HG03175 (cell line): ENCODE data around the gene SPPL3.
"Not testable (repeated sequence)": the region's sequence is repeated elsewhere in the genome, so short reads cannot be mapped to it uniquely, and the experiment has no call there.

Experiments
- ATAC-seq: cut with Tn5 transposase; IDR thresholded peaks from one replicate; pipeline ENCODE4 v1.9.1; 2021; ENCODE audit warnings: mild to moderate bottlenecking, moderate library complexity; ENCODE audit not compliant: unreplicated experiment

SPPL3 gene

GRCh38 chr12:120845696-120846095 is 58.5 kb downstream of the SPPL3 start:
- no peak for ATAC-seq

- no peak for ATAC-seq
These were observed 59.2 kb downstream of the SPPL3 start for GRCh38 chr12:120844768-120845449.

- no peak for ATAC-seq
These were observed 59.9 kb downstream of the SPPL3 start for GRCh38 chr12:120844297-120844696.

DNA sequence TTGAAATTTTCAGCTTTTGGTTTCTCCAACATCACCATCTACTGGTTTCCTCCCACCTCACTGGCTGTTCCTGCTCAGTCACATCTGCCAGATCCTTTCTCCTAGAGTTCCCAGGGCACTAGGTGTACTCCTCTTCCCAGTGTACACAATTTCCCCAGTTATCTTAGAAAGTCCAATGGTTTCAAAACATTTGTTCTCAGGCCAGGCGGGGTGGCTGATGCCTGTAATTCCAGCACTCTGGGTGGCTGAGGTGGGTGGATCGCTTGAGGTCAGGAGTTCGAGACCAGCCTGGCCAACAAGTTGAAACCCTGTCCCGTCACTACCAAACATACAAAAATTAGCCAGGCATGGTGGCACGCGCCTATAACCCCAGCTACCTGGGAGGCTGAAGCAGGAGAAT is 60.7 kb downstream of the SPPL3 start:
- no peak for ATAC-seq

GRCh38 chr12:120842595-120842994 is 61.6 kb downstream of the SPPL3 start:
- no peak for ATAC-seq

DNA sequence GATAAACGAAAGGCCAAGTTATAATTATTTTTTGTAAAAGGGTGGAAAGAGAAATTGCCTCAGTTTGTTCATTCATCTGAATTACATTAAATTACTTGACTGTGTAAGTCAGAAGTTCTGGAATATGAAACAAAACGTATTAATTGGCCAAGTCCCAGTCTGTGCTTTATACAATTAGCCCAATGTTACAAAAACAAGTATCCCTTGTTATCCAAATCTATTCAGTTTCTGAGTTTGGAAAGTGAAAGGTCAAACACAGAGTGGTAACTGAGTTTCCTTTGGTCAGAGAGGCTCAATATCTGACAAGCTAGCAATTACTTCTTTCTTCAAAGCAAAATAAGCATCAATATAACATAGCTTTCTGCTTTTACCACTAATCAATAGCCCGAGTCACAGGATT is 62.6 kb downstream of the SPPL3 start:
- ATAC-seq: no peak

DNA sequence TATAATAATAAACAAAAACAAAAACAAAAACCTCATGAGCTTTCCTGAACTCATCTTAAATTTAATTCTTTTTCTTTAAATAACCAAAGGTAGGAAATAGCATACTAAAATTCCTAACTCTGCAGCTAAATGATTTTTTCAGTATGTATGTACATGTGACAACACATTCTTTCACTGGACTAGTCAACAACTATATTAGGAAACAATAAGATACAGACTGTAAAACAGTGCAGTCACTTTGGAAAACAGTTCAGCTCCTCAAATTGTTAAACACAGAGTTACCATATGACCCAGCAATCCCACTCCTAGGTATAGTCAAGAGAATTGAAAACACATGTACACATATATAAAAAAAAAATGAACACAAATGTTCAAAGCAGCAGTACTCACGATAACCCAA is 64.7 kb downstream of the SPPL3 start:
- ATAC-seq: no peak

GRCh38 chr12:120838629-120839383 is 65.4 kb downstream of the SPPL3 start:
- not testable (repeated sequence) for ATAC-seq

DNA sequence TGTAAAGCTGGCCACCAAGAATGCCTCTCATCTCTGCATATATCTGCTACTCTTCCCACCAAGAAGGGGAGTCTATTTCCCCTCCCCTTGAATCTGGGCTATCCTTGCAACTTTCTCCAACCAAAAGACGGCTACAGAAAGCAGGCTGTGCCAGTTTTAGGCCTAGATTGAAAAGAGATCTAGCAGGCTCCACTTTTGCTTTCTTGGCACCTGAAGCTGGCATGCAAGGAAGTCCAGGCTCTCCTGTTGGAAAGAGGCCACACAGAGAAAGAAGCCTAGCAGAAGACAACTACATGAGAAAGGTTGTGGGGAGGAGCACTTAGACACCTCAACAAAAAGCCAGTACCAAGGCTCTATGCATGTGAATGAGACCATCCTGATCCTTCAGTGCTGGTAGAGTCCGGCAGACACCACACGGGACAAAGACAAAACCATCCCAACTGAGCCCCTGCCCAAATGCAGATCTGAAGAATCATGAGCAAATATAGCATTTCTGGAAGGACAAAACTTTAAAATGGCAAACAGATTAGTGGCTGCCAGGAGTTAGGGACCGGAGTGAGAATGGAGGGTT is 68.0 kb downstream of the SPPL3 start:
- no peak for ATAC-seq

DNA sequence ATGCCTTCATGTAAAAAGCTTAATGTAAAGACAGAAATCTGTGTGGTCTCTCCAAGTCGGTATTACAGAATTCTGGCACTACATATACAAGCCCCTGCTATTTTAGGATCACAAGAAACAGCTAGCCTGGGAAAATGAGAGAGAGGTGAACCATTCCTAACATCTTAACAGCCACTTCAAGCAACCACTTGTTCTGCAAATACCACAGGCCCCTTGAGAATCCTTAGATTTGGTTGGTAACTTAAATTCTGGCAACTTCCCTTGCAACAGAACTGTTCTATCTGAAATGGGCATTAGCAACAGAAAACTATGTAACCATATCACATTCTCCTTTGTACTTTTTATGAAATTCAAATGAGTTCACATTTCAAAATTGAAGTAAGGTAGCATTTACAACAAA is 68.5 kb downstream of the SPPL3 start:
- no peak for ATAC-seq

DNA sequence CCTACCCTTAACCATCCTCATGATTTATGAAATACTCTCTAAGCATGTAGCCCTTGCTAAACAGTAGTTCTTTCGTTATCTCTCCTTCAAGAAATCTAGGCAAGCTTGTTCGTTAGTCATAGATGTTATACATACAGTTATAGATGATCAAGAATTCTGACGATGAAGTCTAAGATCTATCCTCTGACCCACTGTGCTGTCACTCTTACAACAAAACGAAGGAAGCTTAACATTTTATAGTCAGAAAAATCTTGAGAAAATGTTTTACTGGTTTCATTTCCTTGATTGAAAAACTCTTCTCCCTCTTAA is 68.9 kb downstream of the SPPL3 start:
- ATAC-seq: no peak

DNA sequence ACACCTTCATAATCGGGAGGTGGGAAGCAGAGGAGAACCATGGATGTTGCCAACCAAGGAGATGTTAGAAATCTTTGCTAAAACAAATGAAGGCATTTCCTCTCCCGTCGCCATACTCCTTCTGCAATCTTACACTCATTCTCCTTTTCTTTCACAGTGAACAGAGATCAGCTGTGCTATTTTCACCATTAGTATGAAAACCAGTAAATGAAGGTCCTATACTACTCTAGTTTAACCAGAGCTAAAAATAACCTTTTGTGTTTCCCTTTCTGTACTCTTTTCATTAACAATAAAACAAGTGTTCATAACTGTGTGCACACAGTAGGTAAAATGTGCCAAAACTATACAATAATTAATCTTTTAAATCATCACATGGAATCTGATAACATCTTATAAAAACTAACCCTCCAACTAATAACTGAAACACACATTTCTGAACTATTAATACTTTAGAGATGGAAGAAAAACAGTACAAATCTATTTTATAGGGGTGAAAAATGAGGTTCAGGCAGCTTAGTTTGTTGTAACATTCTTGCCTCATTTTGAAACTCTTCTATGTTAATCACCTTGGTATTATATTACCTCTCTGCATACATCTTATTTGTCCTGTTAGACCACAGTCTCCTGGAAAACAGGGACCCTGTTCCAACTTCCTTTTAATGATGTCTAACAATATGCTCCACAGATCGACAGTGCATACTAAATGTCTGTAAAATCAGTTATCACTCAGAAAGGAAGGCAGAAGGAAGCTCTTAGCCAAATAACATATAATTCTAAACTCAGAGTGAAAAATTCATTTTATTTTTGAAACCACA is 69.5 kb downstream of the SPPL3 start:
- no peak for ATAC-seq

- ATAC-seq: no peak
These were observed 70.3 kb downstream of the SPPL3 start for GRCh38 chr12:120833849-120834248.

GRCh38 chr12:120832737-120833136 is 71.4 kb downstream of the SPPL3 start:
- no peak for ATAC-seq

DNA sequence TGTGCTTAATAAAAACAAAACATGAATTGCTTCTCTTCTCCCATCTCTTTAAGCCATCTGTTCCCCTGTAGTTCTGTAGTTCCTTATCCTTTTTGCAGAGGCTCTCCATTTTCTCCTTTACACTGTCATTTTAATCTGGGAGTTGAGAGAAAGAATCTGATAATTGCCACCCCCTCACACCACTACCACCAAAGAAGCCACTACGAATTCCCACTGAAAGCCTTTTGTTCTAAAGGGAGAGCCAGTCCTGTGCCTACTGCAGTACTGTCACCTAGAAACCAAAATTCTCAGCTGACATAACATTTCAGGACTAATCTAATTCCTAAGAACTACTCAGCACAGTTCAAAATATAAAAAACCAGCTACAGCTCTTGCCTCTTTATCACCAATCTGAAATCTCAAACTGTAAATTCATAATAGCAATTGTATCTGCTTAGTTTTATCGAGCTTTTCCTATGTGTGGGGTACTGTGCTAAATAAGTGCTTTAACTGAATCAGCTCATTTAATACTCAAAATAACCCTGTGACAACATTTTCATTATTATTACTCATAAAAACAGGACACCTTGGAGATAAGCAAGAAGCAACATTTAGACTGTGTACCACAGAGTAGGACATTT is 72.4 kb downstream of the SPPL3 start:
- no peak for ATAC-seq

- no peak for ATAC-seq
These were observed 73.2 kb downstream of the SPPL3 start for GRCh38 chr12:120830966-120831365.

DNA sequence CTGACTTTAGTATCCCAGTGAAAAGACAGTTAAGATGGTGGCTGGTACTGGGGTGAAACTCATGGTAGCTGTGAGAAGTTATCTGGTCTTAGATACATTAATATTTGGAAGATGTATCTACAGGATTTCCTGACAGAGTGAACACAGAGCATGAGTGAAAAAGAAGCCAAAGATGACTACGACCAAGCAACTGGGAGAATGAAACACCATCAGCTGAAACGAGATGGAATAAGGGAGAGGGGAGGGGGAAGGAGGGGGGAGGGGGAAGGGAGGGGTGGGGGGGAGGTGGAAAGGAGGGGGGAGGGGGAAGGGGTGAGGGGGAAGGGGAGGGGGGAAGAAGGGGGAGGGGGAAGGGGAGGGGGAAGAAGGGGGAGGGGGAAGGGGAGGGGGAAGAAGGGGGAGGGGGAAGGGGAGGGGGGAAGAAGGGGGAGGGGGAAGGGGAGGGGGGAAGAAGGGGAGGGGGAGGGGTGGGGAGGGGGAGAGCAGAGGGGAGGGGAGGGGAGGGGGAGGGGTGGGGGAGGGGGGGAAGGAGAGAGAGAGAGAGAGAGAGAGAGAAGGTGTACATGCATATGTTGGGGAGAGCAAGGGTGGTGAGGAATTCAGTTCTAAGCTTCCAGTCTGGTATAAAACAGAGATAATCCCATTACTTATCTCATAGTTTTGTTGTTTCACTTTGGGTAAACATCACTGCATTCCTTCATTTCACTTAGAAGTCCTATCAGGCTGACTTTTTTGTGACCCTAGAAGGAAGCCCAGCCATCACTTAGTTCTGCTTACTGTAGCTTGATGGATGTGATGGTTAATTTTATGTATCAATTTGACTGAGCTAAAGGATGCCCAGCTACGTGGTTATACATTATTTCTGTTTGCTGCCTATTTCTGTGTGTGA is 73.9 kb downstream of the SPPL3 start:
- ATAC-seq: no peak

GRCh38 chr12:120826335-120826734 is 77.8 kb downstream of the SPPL3 start:
- ATAC-seq: no peak

DNA sequence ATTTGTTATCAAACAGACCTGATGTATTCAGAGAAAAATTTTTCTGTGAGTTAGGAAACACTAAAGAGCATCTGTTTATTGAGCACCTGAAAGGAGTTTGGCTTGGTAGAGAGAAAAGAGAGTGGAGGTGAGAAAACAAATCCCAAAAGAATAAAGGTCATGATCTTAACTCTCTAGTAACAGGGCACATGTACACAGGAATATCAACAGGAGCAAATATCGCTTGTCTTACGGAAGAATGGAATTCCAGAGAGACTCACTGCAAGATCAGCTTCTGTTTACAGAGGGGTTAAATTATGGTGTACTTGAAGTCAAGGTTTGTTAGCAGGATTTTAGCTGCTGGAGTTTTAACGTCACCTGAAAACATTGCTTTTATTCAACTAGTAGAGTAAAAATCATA is 78.8 kb downstream of the SPPL3 start:
- ATAC-seq: no peak

DNA sequence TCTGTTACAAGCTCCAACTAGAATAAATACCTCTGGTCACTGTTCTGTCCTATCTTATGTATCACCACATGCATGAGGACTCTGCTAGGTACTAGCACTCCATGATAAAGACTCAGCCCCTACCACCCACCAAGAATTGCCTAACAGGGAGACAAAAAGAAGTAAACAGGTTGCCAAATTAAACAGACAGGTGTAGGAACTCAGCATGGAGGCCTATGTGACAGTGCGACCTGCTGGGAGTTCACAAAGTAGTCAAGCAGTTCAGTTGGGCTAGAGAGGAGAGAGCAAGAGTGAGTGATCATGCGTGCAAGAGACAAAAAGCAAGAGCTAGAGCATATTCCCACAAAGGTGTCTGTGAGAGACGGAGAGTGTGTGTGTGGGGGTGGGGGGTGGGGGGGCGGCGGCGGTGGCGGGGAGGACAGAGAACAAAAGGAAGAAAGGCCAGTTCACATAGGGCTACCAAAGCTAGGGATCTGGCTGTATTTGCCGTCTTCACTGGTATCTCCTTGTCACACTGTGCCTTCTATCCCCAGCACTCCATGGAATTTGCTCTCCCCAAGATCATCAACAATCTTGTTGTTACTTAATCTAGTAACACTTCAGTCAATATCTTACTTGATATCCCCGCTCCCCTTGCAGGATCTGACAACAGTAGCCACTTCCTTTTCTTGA is 81.2 kb downstream of the SPPL3 start:
- ATAC-seq: no peak
